SKM-1 (cell line): ENCODE data around the gene LAMB4.

Source experiments
- DNase-seq: peaks from one replicate; lab custom pipeline; 2025; ENCODE audit not compliant: unreplicated experiment; lab: John Stamatoyannopoulos, UW

LAMB4 gene

GRCh38 chr7:107999779-108000560 is 130.2 kb downstream of the LAMB4 start:
- DNase-seq = no peak

- no peak for DNase-seq
Observed at GRCh38 chr7:107998660-107999480, 131.3 kb downstream of the LAMB4 start.

GRCh38 chr7:107998150-107998549 is 132.0 kb downstream of the LAMB4 start:
- no peak for DNase-seq

GRCh38 chr7:107996072-107996882 is 133.9 kb downstream of the LAMB4 start:
- no peak for DNase-seq

- DNase-seq = no peak
Observed at GRCh38 chr7:107995184-107996071, 134.7 kb downstream of the LAMB4 start.

DNA sequence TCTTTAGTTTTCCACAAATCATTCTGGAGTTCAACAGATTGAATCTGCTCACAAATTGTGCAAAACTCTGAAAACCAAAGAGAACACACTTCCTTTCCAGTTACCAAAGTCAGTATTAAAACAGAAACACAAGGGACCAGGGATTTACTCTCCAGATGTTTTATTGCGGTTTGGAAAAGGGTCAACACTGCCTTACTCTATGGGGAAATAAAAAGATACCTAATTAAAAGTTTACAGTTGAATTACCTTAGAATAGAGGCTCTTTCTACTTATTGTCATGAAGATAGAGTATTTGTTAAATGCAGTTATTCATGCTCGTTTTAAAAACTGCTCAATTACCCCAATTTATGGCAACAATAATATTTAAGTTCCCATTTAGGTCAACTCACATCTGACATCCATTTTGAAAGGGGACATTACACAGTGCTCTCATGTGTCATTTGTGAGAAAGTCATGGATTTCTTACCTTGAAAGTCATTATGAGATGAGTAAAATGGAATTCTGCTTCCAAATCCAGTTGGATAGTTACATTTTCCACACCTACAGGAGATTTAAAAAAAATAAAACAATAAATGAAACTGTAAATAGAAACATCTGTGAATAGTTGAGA is 135.6 kb downstream of the LAMB4 start:
- DNase-seq = no peak

GRCh38 chr7:107993891-107994291 is 136.3 kb downstream of the LAMB4 start:
- no peak for DNase-seq

DNA sequence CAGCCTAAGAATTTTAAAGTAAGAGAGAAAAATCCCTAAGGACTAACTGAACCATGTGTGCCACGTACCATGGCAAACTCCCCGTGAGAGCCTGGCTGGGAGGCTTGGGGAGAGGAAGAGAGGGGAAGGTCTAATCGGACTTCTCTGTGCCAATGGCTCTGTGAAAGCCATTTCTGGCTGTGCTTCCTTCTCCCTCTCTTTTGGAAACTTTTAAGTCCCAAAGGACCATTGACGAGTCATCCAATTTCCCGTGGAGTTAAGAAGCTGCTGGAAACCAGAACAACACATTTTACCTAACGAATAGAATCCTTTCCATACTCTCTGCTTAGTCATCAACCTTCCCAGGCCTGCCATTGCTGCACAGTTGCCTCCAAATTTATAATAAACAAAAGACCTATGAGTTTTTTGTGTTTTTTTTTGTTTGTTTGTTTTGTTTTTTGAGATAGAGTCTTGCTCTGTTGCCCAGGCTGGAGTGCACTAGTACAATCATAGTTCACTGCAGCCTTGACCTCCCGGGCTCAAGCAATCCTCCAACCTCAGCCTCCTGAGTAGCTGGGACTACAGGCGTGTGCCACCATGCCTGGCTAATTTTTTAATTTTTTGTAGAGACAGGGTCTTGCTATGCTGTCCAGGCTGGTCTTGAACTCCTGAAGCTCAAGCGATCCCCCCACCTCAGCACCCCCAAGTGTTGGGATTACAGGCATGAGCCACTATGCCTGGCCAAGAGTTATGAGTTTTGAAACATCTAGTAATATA is 140.4 kb downstream of the LAMB4 start:
- no peak for DNase-seq

DNA sequence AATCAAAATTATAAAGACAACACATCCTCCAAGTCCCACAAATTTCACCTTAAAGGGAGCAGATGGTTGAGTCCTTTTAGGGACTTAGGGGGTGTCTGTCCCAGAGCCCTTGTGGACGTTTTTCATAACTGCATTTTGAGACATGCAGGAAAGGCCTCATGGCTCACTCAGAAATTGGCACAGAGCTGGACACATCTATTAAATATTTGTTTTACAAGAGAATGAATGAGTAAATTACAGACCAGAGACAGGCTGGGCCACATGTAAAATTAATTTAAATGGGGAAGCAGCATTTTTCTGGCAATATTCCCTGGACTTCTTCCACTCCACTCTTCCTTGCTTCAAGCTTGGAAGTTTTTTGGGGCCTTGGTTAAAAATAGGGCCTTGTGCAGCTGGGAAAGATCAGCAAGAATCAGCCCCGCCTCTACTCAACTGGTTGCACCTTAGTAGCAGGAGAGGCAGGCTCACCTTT is 147.2 kb downstream of the LAMB4 start:
- no peak for DNase-seq

DNA sequence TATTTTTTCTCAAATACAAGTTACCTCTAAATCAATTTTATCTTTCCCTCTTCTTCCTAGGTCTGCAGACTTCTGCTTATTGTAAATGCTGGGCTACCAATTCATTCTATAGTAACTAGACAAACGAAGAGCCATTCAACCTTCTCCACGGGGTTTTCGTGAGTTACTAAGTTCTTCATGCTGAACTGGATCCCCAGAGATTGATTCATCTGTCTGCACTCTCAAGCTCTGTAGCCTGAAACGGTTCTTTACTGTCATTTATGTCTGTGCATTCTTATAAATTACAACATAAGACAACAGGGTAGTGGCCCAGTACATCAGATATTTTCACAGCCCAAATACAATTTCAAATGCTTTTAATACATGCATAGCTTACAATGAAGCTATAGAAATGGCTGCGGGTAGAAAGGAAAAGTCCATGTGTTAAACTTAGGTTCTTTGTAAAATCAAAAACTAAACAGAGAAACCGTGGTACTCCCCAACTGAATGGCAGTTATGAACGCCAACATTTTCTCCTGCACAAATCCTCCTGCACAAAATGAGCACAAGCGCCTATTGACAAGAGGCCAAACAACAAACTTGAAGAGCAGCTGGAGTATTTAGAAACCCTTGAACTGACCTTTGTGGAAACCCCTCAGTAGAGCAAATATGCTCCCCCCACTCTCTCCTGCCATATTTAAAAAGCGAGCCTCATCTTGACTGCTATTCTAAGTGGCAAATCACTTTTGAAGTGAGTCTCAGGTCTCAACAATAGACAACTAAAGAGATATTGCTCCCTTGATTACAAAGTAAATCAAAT is 147.9 kb downstream of the LAMB4 start:
- no peak for DNase-seq

- no peak for DNase-seq
Observed at GRCh38 chr7:107981466-107981865, 148.7 kb downstream of the LAMB4 start.

DNA sequence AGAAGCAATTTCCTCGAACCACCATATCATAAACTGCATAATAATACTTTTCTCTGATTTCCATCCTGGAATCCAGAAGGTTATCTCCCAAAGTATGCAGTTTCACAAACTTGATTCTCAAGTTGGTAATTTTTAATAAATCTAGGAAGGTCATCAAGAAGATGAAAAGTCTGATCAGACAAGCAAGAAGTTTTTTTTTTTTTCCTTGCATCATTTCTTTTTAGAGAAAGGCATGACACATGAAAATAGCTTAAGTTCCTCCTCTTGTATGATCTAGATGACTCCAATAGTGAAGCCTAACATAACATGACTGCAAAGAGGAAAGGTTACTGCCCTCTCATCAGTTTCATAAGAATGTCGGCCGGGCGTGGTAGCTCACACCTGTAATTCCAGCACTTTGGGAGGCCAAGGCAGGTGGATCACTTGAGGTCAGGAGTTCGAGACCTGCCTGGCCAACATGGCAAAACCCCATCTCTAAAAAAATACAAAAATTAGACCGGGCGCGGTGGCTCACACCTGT is 149.4 kb downstream of the LAMB4 start:
- no peak for DNase-seq

DNA sequence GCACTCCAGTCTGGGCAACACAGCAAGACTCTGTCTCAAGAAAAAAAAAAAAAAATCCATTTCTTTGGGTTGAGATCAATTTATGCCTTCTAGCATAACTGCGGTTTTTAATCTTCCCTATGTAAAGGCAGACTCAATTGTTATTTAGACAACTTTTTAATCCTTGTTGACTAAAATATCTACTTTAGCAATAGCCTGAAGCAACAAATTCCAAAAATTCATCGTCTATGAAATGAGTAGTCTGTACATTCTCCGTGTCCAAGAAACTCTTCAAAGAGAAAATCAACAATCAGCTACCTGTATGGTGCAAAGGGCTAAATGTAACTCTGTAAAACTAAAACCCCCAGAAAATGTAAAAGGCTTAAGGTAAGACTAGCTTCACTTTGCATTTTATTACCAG is 150.0 kb downstream of the LAMB4 start:
- no peak for DNase-seq

DNA sequence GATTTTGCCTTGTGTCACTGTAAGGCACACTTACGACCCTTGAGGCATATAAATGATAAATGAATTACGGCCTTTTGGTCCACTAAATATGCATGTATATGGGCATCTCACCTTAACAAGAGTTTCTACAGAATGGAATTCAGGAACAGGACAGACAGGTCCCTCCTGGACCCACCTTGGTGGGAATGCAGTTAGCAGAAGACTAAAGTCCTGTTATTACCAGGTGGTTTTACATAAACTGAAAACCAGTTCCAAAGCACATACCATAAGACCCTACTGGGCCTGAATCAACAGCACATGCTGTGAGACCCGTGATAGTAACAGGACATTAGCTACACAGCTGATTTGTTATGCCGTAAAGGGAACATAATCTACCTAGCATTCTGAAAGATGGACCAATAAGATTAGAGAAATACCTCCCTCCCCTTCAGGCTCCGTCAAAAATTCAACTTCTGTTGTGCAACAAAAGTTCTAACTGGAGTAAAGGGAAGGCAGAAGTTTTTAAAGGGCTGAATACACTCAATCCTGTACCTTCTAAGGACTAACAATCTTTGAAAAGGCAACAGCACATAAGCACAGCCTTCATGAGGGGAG is 151.2 kb downstream of the LAMB4 start:
- no peak for DNase-seq

DNA sequence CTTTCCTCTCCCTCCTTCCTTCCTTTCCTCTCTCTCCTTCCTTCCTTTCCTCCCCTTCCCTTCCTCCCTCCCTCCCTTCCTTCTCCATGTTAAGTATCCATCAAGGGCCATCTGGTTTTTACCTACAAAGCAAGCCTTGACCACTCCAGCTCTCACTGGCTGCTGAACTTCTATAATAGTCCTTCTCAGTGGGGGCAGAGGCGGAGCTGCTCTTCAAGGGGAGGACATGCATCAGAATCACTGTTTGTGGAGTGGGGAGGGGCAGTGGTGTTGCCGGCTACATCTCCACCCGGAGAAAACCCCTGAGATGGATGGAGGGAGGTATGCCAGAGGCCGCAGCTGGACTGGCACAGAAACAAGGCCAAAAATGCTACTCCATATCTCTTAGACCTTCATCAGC is 153.1 kb downstream of the LAMB4 start:
- no peak for DNase-seq

DNA sequence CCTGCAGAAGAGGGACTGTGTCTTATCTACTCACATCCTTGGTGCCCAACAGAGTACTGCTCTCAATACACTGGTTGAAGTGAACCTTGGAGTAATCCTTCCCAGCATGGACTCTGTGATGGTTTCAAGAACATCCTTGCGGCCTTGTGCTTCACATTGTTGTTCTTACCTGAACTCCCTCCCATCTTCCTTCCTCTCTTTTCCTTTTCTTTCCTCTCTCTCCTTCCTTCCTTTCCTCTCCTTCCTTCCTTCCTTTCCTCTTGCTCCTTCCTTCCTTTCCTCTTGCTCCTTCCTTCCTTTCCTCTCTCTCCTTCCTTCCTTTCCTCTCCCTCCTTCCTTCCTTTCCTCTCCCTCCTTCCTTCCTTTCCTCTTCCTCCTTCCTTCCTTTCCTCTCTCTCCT is 153.5 kb downstream of the LAMB4 start:
- DNase-seq = no peak

DNA sequence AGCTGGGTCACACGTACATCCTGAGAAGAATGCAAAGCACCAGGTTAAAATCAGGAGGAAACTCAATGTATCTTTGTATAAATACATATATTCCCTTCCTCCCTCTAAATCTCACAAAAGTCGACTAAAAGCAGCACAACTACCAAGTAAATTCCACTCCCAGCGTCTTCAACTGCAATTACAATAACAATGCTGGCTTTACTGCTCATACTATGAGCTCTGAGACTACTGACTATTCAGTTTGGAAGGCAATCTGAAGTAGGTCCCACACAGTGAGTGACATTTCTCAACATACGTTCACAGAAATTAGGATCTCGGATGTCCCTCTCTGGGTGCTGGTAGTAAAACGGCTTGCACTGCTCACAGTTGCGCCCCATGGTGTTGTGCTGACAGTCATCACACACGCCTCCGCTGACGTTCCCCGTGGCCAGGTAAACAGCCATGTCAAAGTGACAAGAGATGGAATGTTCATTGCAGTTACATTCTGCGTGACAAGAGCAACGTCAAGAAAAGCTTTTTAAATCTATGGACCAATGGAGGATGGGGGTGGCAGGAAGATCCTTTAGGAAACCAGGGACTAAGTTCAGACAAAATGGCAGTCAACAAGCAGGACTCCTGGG is 154.7 kb downstream of the LAMB4 start:
- no peak for DNase-seq
